HG03039 (cell line): ENCODE measurements around the gene PROM2.

Experiments used
- ATAC-seq: cut with Tn5 transposase; IDR thresholded peaks from one replicate; pipeline ENCODE4 v1.9.1; 2021; ENCODE audit warnings: mild to moderate bottlenecking, moderate library complexity; ENCODE audit not compliant: unreplicated experiment

The PROM2 gene

GRCh38 chr2:95306336-95306895 is 32.2 kb downstream of the PROM2 start:
- no peak for ATAC-seq

- ATAC-seq = no peak
Measured at GRCh38 chr2:95307036-95307435, 32.8 kb downstream of the PROM2 start.

GRCh38 chr2:95307878-95308277 is 33.6 kb downstream of the PROM2 start:
- no peak for ATAC-seq

GRCh38 chr2:95308426-95308990 is 34.3 kb downstream of the PROM2 start:
- no peak for ATAC-seq

- ATAC-seq = no peak
Measured at GRCh38 chr2:95309599-95309998, 35.4 kb downstream of the PROM2 start.

GRCh38 chr2:95310216-95310615 is 36.0 kb downstream of the PROM2 start:
- ATAC-seq = no peak

GRCh38 chr2:95310651-95311050 is 36.4 kb downstream of the PROM2 start:
- no peak for ATAC-seq

- ATAC-seq = no peak
Measured at GRCh38 chr2:95311815-95312542, 37.7 kb downstream of the PROM2 start.

GRCh38 chr2:95312543-95313201 is 38.4 kb downstream of the PROM2 start:
- no peak for ATAC-seq

- no peak for ATAC-seq
Measured at GRCh38 chr2:95313296-95314131, 39.3 kb downstream of the PROM2 start.

- ATAC-seq = no peak
Measured at GRCh38 chr2:95314598-95314963, 40.3 kb downstream of the PROM2 start.

GRCh38 chr2:95314964-95315611 is 40.8 kb downstream of the PROM2 start:
- no peak for ATAC-seq

- no peak for ATAC-seq
Measured at GRCh38 chr2:95315801-95316411, 41.7 kb downstream of the PROM2 start.

GRCh38 chr2:95316466-95317122 is 42.3 kb downstream of the PROM2 start:
- ATAC-seq = no peak

GRCh38 chr2:95317123-95317500 is 42.9 kb downstream of the PROM2 start:
- no peak for ATAC-seq

GRCh38 chr2:95317665-95318425 is 43.6 kb downstream of the PROM2 start:
- no peak for ATAC-seq

GRCh38 chr2:95318431-95319220 is 44.4 kb downstream of the PROM2 start:
- no peak for ATAC-seq
